ENCODE measurements around the gene FAM81A.

Gene FAM81A

DNA sequence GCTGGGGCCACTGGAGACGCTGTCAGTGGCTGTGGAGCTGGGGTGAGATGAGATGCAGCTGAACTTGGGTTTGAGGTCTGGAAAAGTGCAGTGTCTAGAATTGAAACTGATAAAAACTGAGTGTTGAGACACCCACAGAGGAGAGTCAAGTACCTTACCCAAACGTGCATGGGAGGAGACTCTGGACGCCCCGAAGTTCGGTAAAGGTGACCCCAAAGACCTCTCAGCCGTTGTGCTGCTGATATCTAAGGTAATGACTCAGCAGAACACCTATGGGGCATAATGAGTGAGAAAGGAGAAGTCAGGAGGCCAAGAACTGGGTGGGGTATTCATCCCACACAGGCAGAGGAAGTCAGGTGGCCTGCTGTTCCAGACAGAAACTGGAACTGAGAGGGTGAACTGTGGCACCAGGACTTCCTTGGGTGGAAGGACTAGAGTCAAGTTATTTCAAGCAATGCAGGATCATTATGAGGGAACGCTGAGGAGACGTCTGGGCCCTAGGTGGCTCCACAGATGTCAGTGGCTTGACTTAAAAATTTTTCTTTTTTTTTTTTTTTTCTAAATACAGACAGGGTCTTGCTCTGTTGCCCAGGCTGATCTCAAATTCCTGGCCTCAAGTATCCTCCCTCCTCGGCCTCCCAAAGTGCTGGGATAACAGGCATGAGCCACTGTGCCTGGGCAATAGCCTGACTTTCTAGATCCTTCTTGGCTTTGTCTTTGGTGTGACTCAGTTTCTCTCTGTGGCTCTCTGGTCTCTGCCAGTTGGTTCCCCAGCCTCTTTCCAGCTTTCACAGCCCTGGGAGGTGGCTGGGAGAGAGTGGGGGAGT, 105.9 kb downstream of the FAM81A start:
- no peak for DNase-seq (ENCODE audit: low read depth in 2 of 2)

DNA sequence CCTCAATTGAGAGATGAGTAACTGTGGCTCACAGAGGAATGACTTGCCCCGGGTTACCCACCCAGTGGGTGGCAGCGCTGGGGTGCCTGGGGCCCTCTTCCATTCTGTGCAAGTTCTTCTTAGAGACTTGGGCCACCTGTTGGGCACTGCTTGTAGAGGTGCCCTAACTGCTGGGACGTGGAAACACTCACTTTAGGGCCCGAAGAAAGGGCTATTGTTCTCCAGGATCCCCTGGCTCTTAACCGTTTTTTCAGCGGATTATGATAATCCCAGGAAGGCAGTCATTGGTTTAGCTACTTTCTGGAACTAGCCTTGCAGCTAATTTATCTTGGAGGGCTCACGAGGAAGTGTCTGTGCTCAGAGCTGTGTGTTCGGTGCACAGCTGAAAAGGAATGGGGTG, 107.6 kb downstream of the FAM81A start:
- DNase-seq (ENCODE audit: low read depth in 2 of 2): no peak

DNA sequence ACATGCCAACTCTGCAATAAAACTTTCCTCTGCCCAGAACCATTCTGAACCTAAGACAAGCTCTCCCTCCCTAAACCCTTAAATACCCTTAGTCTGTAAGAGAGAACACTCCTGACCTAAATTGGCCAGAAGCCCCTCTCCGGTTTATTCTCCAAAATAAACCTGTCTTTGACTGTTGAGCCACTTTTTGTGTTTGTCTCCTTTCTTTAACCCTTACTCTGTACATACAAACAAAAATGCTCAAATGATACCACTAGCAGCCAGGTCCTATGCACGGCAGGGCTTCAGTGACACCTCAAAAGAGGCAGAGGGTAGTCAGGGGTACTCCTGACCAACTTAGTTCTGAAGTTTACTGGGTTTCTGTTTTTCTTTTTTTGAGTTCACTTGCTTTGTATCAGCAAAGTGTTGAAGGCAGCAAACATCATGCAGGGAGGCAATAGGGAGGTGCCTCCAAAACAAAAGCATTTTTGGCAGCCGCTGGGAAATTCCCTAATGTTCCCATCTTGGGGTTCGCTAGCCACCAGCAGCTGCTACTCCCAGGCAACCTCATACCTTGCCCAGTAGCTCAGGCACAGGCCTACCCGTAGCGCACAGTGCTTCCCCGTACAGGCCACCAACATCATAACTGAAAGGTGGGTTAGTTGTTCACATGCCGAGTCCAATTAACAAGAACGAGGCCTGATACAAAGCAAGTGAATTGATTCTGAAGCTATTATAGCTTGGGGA, 110.7 kb downstream of the FAM81A start:
- no peak for DNase-seq (ENCODE audit: low read depth in 2 of 2)

- no peak for DNase-seq (ENCODE audit: low read depth in 2 of 2)
Observed at GRCh38 chr15:59549301-59550185, 111.6 kb downstream of the FAM81A start.

- no peak for DNase-seq (ENCODE audit: low read depth in 2 of 2)
Observed at GRCh38 chr15:59550530-59550929, 112.5 kb downstream of the FAM81A start.

- no peak for DNase-seq (ENCODE audit: low read depth in 2 of 2)
Observed at GRCh38 chr15:59550956-59551355, 113.0 kb downstream of the FAM81A start.

GRCh38 chr15:59553879-59554735, 116.1 kb downstream of the FAM81A start:
- no peak for DNase-seq (ENCODE audit: low read depth in 2 of 2)

DNA sequence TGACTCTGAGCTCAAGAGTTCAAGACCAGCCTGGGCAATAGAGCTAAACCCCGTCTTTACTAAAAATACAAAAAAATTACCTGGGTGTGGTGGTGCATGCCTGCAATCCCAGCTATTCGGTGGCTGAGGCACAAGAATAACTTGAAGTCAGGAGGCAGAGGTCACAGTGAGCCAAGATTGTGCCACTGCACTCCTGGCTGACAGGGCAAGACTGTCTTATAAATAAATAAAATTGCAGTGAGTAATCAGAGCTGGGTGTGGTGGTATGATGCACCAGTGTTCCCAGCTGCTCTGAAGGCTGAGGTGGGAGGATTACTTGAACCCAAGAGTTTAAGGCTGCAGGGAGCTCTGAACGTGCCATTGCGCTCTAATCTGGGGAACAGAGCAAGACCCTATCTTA, 117.7 kb downstream of the FAM81A start:
- no peak for DNase-seq (ENCODE audit: low read depth in 2 of 2)

- no peak for DNase-seq (ENCODE audit: low read depth in 2 of 2)
Observed at GRCh38 chr15:59556380-59556779, 118.4 kb downstream of the FAM81A start.

- DNase-seq (ENCODE audit: low read depth in 2 of 2): no peak
Observed at GRCh38 chr15:59557581-59557980, 119.6 kb downstream of the FAM81A start.

DNA sequence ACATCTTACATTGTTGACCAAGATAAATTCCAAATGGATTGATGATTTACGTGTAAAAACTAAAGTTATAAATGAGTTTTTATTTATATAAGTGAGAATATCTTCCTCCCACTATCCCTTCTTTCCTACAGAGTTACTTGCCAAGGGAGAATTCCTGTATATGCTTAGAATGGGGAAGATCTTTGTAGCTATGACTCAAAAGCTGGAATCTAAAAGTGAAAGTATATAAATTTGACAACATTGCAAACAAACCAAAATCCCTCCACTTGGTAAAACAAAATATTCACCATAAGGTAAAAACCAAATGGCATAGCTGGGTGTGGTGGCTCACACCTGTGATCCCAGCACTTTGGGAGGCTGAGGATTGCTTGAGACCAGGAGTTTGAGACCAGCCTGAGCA, 120.9 kb downstream of the FAM81A start:
- DNase-seq (ENCODE audit: low read depth in 2 of 2): no peak

DNA sequence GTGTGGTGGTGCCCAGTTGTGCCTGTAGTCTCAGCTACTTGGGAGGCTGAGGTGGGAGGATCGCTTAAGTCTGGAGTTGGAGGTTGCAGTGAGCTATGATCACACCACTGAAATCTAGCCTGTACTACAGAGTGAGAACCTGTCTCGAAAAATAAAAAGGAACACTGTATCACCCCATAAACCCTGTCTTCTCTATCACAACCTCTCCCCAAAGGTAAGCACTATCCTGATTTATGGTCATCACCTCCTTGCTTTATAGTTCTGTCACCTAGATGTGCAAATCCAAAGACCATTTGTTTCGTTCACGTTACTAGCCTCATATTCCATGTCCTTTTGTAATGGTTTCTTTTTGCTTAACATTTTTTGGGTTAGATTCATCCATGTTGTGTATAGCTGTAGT, 123.6 kb downstream of the FAM81A start:
- no peak for DNase-seq (ENCODE audit: low read depth in 2 of 2)

- no peak for DNase-seq (ENCODE audit: low read depth in 2 of 2)
Observed at GRCh38 chr15:59562448-59563186, 124.6 kb downstream of the FAM81A start.

DNA sequence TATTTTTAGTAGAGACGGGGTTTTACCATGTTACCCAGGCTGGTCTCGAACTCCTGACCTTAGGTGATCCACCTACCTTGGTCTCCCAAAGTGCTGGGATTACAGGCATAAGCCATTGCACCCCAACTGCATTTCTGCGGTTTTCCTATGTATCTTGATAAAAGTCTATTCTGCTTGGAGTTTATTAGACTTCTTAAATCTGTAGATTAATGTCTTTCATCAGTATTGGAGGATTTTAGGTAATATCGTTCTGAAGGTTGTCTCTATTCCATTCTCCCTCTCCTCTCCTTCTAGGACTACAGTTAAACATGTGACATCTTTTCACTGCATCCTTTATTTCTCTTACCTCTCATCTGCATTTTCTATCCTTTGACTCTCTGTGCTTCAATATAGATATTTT, 127.3 kb downstream of the FAM81A start:
- DNase-seq (ENCODE audit: low read depth in 2 of 2): no peak

DNA sequence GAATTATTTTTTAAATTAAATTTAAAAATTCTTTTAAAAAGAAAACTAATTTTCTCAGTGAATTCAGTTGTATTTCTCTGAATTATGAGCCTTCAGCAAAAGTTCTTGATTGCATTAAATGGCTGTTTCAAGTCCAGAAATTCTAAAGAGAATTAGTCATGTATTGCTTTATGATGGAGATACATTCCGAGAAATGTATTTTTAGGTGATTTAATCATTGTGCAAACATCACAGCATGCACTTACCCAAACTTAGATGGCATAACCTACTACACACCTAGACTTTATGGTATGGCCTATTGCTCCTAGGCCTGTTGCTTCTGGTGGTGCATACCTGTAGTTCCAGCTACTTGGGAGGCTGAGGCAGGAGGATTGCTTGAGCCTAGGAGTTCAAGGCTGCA, 129.3 kb downstream of the FAM81A start:
- no peak for DNase-seq (ENCODE audit: low read depth in 2 of 2)

- DNase-seq (ENCODE audit: low read depth in 2 of 2): no peak
Observed at GRCh38 chr15:59569477-59569876, 131.5 kb downstream of the FAM81A start.

- no peak for DNase-seq (ENCODE audit: low read depth in 2 of 2)
Observed at GRCh38 chr15:59570315-59570714, 132.3 kb downstream of the FAM81A start.

DNA sequence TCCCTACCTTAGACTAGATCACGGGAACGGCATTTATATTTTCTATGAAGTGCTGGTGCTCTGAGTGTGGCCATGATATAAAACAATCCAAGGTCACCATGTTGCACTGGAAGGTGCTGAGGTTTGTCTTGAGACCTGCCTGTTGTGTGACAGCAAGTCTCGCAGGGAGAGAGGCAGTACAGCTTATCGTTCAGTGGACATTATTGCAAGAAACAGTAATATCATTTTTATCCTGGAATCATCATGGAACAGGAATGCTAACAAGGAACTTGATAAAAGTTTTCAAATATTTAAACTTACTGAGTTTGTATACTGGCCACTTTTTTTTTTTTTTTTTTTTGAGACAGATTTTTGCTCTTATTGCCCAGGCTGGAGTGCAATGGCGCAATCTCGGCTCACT, 133.6 kb downstream of the FAM81A start:
- no peak for DNase-seq (ENCODE audit: low read depth in 2 of 2)
